Measurements from ENCODE around the gene XPC. TPM values are rescaled to one million over a fixed set of nuclear protein-coding genes. Genes with fewer than 3 reads are reported as not detected.

Gene XPC
- total RNA-seq, 3 donors from 2014 or later = 20.6 to 25.9 (median 23.5) TPM

- no peaks in the 10 kb centered on the region for H3K9me3 Mint-ChIP-seq
- peaks cover 42% of the 10 kb centered on the region for H3K36me3 Mint-ChIP-seq (ENCODE audit: insufficient read depth)
- ATAC-seq = no peak
- H3K4me1 Mint-ChIP-seq (ENCODE audit: low read depth) = peaks cover 54% of the 10 kb centered on the region
- no peaks in the 10 kb centered on the region for H3K27me3 Mint-ChIP-seq (ENCODE audit: low read depth)
- H3K4me3 Mint-ChIP-seq = no peak overlapping the region
- DNase-seq = no peak
These were observed 5.9 kb downstream of the XPC start for GRCh38 chr3:14172496-14172895.

- H3K4me3 Mint-ChIP-seq = no peak overlapping the region
- H3K36me3 Mint-ChIP-seq (ENCODE audit: insufficient read depth) = peaks cover 58% of the 10 kb centered on the region
- DNase-seq (no peak), ATAC-seq (no peak)
- H3K27me3 Mint-ChIP-seq (ENCODE audit: low read depth) = no peaks in the 10 kb centered on the region
- no peaks in the 10 kb centered on the region for H3K9me3 Mint-ChIP-seq
- H3K4me1 Mint-ChIP-seq (ENCODE audit: low read depth) = peaks cover 40% of the 10 kb centered on the region
These were observed 7.8 kb downstream of the XPC start for GRCh38 chr3:14170531-14171159.

GRCh38 chr3:14169871-14170270, 8.5 kb downstream of the XPC start:
- Mint-ChIP-seq H3K4me1 (ENCODE audit: low read depth) (peaks cover 32% of the 10 kb centered on the region), H3K36me3 (ENCODE audit: insufficient read depth) (peaks cover 66% of the 10 kb centered on the region)
- no peak for ATAC-seq

GRCh38 chr3:14169435-14169834, 9.0 kb downstream of the XPC start:
- DNase-seq (no peak), ATAC-seq (no peak)
- H3K9me3 Mint-ChIP-seq = no peaks in the 10 kb centered on the region
- peaks cover 29% of the 10 kb centered on the region for H3K4me1 Mint-ChIP-seq (ENCODE audit: low read depth)
- no peak overlapping the region for H3K4me3 Mint-ChIP-seq
- no peaks in the 10 kb centered on the region for H3K27me3 Mint-ChIP-seq (ENCODE audit: low read depth)
- H3K36me3 Mint-ChIP-seq (ENCODE audit: insufficient read depth) = peaks cover 71% of the 10 kb centered on the region

More at GRCh38 chr3:14169871-14170270, 8.5 kb downstream of the XPC start:
- Mint-ChIP-seq H3K9me3 (no peaks in the 10 kb centered on the region), H3K4me3 (no peak overlapping the region), H3K27me3 (ENCODE audit: low read depth) (no peaks in the 10 kb centered on the region)
- no peak for DNase-seq

GRCh38 chr3:14166877-14167603, 11.4 kb downstream of the XPC start:
- peaks cover 85% of the 10 kb centered on the region for H3K36me3 Mint-ChIP-seq (ENCODE audit: insufficient read depth)
- no peaks in the 10 kb centered on the region for H3K27me3 Mint-ChIP-seq (ENCODE audit: low read depth)
- H3K4me3 Mint-ChIP-seq = no peak overlapping the region
- DNase-seq (no peak), ATAC-seq (no peak)
- H3K4me1 Mint-ChIP-seq (ENCODE audit: low read depth) = peaks cover 17% of the 10 kb centered on the region
- H3K9me3 Mint-ChIP-seq = peaks cover 6% of the 10 kb centered on the region

GRCh38 chr3:14162178-14162577, 16.2 kb downstream of the XPC start:
- peaks cover 2% of the 10 kb centered on the region for H3K4me1 Mint-ChIP-seq (ENCODE audit: low read depth)
- no peak overlapping the region for H3K4me3 Mint-ChIP-seq
- peaks cover 90% of the 10 kb centered on the region for H3K36me3 Mint-ChIP-seq (ENCODE audit: insufficient read depth)
- DNase-seq (no peak), ATAC-seq (no peak)
- no peaks in the 10 kb centered on the region for H3K27me3 Mint-ChIP-seq (ENCODE audit: low read depth)
- peaks cover 16% of the 10 kb centered on the region for H3K9me3 Mint-ChIP-seq

- ATAC-seq (no peak), DNase-seq (no peak)
- H3K4me1 Mint-ChIP-seq (ENCODE audit: low read depth) = peaks cover 8% of the 10 kb centered on the region
- no peak overlapping the region for H3K4me3 Mint-ChIP-seq
- no peaks in the 10 kb centered on the region for H3K27me3 Mint-ChIP-seq (ENCODE audit: low read depth)
- peaks cover 16% of the 10 kb centered on the region for H3K9me3 Mint-ChIP-seq
- peaks cover 84% of the 10 kb centered on the region for H3K36me3 Mint-ChIP-seq (ENCODE audit: insufficient read depth)
These were observed 17.1 kb downstream of the XPC start for GRCh38 chr3:14161282-14161681.

- peaks cover 11% of the 10 kb centered on the region for H3K4me1 Mint-ChIP-seq (ENCODE audit: low read depth)
- no peaks in the 10 kb centered on the region for H3K27me3 Mint-ChIP-seq (ENCODE audit: low read depth)
- DNase-seq = no peak
- peaks cover 16% of the 10 kb centered on the region for H3K9me3 Mint-ChIP-seq
- H3K36me3 Mint-ChIP-seq (ENCODE audit: insufficient read depth) = peaks cover 78% of the 10 kb centered on the region
- ATAC-seq = no peak
- H3K4me3 Mint-ChIP-seq = no peak overlapping the region
These were observed 19.0 kb downstream of the XPC start for GRCh38 chr3:14159426-14159825.

GRCh38 chr3:14158370-14158769, 20.0 kb downstream of the XPC start:
- no peak overlapping the region for H3K4me3 Mint-ChIP-seq
- H3K36me3 Mint-ChIP-seq (ENCODE audit: insufficient read depth) = peaks cover 76% of the 10 kb centered on the region
- ATAC-seq (no peak), DNase-seq (no peak)
- no peaks in the 10 kb centered on the region for H3K27me3 Mint-ChIP-seq (ENCODE audit: low read depth)
- H3K4me1 Mint-ChIP-seq (ENCODE audit: low read depth) = peaks cover 16% of the 10 kb centered on the region
- H3K9me3 Mint-ChIP-seq = peaks cover 16% of the 10 kb centered on the region

- Mint-ChIP-seq H3K36me3 (ENCODE audit: insufficient read depth) (peaks cover 73% of the 10 kb centered on the region), H3K4me1 (ENCODE audit: low read depth) (peaks cover 16% of the 10 kb centered on the region), H3K27me3 (ENCODE audit: low read depth) (no peaks in the 10 kb centered on the region), H3K9me3 (peaks cover 16% of the 10 kb centered on the region), H3K4me3 (no peak overlapping the region)
- ATAC-seq (no peak), DNase-seq (no peak)
These were observed 20.4 kb downstream of the XPC start for GRCh38 chr3:14157951-14158350.

- H3K9me3 Mint-ChIP-seq = peaks cover 10% of the 10 kb centered on the region
- no peaks in the 10 kb centered on the region for H3K27me3 Mint-ChIP-seq (ENCODE audit: low read depth)
- H3K36me3 Mint-ChIP-seq (ENCODE audit: insufficient read depth) = peaks cover 66% of the 10 kb centered on the region
- no peak for DNase-seq
- peaks cover 15% of the 10 kb centered on the region for H3K4me1 Mint-ChIP-seq (ENCODE audit: low read depth)
- ATAC-seq = no peak
- H3K4me3 Mint-ChIP-seq = no peak overlapping the region
These were observed 21.4 kb downstream of the XPC start for GRCh38 chr3:14156843-14157561.

- DNase-seq (no peak), ATAC-seq (no peak)
- Mint-ChIP-seq H3K4me3 (no peak overlapping the region), H3K36me3 (ENCODE audit: insufficient read depth) (peaks cover 58% of the 10 kb centered on the region), H3K9me3 (peaks cover 4% of the 10 kb centered on the region), H3K4me1 (ENCODE audit: low read depth) (peaks cover 15% of the 10 kb centered on the region), H3K27me3 (ENCODE audit: low read depth) (no peaks in the 10 kb centered on the region)
These were observed 22.2 kb downstream of the XPC start for GRCh38 chr3:14156201-14156600.

- no peak overlapping the region for H3K4me3 Mint-ChIP-seq
- H3K27me3 Mint-ChIP-seq (ENCODE audit: low read depth) = no peaks in the 10 kb centered on the region
- H3K9me3 Mint-ChIP-seq = no peaks in the 10 kb centered on the region
- DNase-seq (no peak), ATAC-seq (no peak)
- peaks cover 49% of the 10 kb centered on the region for H3K36me3 Mint-ChIP-seq (ENCODE audit: insufficient read depth)
- peaks cover 15% of the 10 kb centered on the region for H3K4me1 Mint-ChIP-seq (ENCODE audit: low read depth)
These were observed 23.4 kb downstream of the XPC start for GRCh38 chr3:14154895-14155440.

GRCh38 chr3:14154276-14154675, 24.1 kb downstream of the XPC start:
- ATAC-seq (no peak), DNase-seq (no peak)
- H3K9me3 Mint-ChIP-seq = no peaks in the 10 kb centered on the region
- H3K4me1 Mint-ChIP-seq (ENCODE audit: low read depth) = peaks cover 15% of the 10 kb centered on the region
- peaks cover 46% of the 10 kb centered on the region for H3K36me3 Mint-ChIP-seq (ENCODE audit: insufficient read depth)
- H3K4me3 Mint-ChIP-seq = no peak overlapping the region
- no peaks in the 10 kb centered on the region for H3K27me3 Mint-ChIP-seq (ENCODE audit: low read depth)

All from activated T-cell treated with anti-CD3 and anti-CD28 coated beads, Interleukin-2, amount 50 U/mL, for 4 hours (primary cell).